Measurements from ENCODE around the gene CBLN4. TPM values are rescaled to one million over a fixed set of nuclear protein-coding genes. Genes with fewer than 3 reads are reported as not detected.

Gene CBLN4
- total RNA-seq, 1 experiment from 2014 or later: not detected

DNA sequence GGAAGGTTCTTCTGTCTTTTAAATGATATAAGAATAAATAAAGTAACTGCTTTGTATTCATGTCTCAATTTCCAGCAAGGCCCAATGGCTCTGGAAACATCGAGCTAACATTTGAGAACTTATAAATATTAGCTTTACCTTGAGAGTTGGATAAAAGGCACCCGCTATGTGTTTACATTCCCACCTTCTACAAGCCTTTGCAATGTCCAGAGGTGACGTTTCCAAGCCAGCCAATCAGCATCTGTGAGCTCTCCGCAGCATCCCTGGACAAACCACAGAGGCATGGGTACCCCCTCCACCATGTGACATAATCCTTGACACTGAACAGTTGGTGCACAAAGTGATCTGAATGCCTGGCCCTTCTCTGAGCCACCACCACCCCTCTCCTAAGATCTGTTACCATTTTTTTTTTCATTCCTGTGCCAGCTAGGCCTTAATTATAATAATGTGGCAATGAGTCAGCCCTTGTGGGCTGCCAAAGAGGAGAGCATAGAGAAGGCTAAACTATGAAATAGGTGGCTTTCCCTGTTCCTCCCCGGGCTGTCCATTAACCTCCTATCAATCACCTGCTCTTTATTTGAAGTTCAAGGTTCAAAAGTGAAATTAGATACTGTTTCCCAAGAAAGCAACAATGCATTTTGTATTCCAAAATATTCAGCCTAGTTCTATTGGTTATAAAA is 4.1 kb downstream of the CBLN4 start:
- H3K4me3 ChIP-seq (ENCODE audit: low read depth, low read length, poor library complexity, severe bottlenecking): no peak overlapping the region
- intact Hi-C loops (cut with micrococcal nuclease; ENCODE audit: unreplicated experiment): loop anchor here (5.0 kb wide), 1 partner anchor 169 kb away; no protein-coding TSS in a partner anchor
- no peaks in the 10 kb centered on the region for H3K4me1 ChIP-seq (ENCODE audit: insufficient read depth, low read length, poor library complexity, severe bottlenecking)
- peaks cover 12% of the 10 kb centered on the region for H3K9me3 ChIP-seq (ENCODE audit: low read depth, low read length, poor library complexity, severe bottlenecking)
- no peak for DNase-seq (ENCODE audit: low spot score)
- no TSS peak for BruUV-seq (replicated peaks)
- no peaks in the 10 kb centered on the region for H3K27me3 ChIP-seq (replicated peaks; ENCODE audit: insufficient read depth, low read depth, low read length, poor library complexity)
- ChIA-PET CTCF (no interaction called here), POLR2A (ENCODE audit: low non-redundant PET) (no interaction called here)
- TF ChIP-seq EZH2 (IDR thresholded peaks at IDR 0.05; ENCODE audit: borderline replicate concordance, low read depth, low read length, poor library complexity, severe bottlenecking): no peak
- TF ChIP-seq, protein P1, sequence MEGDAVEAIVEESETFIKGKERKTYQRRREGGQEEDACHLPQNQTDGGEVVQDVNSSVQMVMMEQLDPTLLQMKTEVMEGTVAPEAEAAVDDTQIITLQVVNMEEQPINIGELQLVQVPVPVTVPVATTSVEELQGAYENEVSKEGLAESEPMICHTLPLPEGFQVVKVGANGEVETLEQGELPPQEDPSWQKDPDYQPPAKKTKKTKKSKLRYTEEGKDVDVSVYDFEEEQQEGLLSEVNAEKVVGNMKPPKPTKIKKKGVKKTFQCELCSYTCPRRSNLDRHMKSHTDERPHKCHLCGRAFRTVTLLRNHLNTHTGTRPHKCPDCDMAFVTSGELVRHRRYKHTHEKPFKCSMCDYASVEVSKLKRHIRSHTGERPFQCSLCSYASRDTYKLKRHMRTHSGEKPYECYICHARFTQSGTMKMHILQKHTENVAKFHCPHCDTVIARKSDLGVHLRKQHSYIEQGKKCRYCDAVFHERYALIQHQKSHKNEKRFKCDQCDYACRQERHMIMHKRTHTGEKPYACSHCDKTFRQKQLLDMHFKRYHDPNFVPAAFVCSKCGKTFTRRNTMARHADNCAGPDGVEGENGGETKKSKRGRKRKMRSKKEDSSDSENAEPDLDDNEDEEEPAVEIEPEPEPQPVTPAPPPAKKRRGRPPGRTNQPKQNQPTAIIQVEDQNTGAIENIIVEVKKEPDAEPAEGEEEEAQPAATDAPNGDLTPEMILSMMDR (conservative IDR thresholded peaks at IDR 0.05; ENCODE audit: low read depth, low read length): no peak
- no peak overlapping the region for H3K27ac ChIP-seq (ENCODE audit: low read depth, low read length, poor library complexity, severe bottlenecking)
- no peaks in the 10 kb centered on the region for H3K36me3 ChIP-seq (ENCODE audit: insufficient read depth, low read length, poor library complexity, severe bottlenecking)

DNA sequence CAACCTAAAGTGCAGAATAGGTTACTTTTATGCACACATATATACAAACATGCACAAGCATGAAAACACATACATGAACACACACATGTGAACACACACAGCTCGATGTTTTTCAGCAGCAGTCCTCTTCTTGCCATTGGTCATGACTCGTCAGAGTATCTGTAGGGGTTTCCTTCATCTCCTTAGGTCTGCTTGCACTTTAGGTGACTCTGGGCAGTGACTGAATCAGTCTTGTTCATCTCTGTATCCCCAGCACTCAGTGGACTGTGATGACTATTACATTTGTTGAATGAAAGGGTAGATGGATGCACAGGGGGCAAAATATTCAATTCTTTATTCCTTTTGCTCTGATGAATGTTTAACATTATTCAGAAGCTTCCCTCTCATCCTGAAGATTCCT is 26.8 kb downstream of the CBLN4 start:
- POLR2A ChIA-PET (ENCODE audit: low non-redundant PET): no interaction called here
- peaks cover 13% of the 10 kb centered on the region for H3K9me3 ChIP-seq (ENCODE audit: low read depth, low read length, poor library complexity, severe bottlenecking)

DNA sequence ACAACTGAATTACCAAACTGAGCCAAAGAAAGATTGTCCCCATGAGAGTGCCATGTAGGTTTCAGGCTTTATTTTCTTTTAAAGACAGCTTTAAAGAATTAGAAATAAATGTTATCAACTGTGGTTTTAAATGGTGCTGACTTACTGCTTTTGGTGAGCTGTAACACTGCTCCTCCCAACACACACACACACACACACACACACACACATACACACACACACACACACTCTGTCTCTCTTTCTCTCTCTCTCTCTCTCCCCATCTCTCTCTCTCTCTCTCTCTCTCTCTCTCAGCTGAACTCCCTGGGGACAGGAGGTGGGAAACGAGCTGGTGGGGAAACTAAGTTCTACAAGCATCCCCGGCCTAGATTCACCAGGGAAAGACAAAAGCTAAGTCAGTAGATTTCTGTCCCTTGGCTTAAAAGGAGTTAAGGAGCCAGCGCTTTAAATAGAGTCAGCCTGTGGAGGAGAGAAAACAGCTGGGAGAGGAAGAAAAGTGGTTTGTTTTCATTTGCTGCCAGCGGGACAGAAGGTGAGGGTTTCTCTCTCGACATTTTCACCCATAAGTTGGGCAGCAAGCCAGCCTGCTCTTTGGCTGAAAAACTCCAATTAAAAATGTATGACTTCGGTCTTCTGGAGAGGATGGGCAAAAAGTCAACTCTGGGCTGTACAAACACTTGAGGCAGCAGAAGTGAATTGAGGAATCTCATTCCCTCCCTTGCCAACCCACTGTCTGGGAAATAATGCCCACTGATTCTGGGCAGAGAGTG is 27.4 kb downstream of the CBLN4 start:
- Histone ChIP-seq H3K4me3 (ENCODE audit: low read depth, low read length, poor library complexity, severe bottlenecking) (no peak overlapping the region), H3K9me3 (ENCODE audit: low read depth, low read length, poor library complexity, severe bottlenecking) (peaks cover 10% of the 10 kb centered on the region), H3K36me3 (ENCODE audit: insufficient read depth, low read length, poor library complexity, severe bottlenecking) (no peaks in the 10 kb centered on the region), H3K4me1 (ENCODE audit: insufficient read depth, low read length, poor library complexity, severe bottlenecking) (no peaks in the 10 kb centered on the region), H3K27me3 (replicated peaks; ENCODE audit: insufficient read depth, low read depth, low read length, poor library complexity) (no peaks in the 10 kb centered on the region), H3K27ac (ENCODE audit: low read depth, low read length, poor library complexity, severe bottlenecking) (no peak overlapping the region)
- ChIA-PET CTCF (no interaction called here), POLR2A (ENCODE audit: low non-redundant PET) (no interaction called here)
- TF ChIP-seq, protein P1 (conservative IDR thresholded peaks at IDR 0.05; ENCODE audit: low read depth, low read length): no peak
- no peak for TF ChIP-seq EZH2 (IDR thresholded peaks at IDR 0.05; ENCODE audit: borderline replicate concordance, low read depth, low read length, poor library complexity, severe bottlenecking)
- BruUV-seq (replicated peaks): no TSS peak
- no peak for DNase-seq (ENCODE audit: low spot score)
- intact Hi-C loops (cut with micrococcal nuclease; ENCODE audit: unreplicated experiment): no loop called here

More for the DNA sequence above, 26.8 kb downstream of the CBLN4 start:
- CTCF ChIA-PET: no interaction called here
- DNase-seq (ENCODE audit: low spot score): no peak
- Histone ChIP-seq H3K4me1 (ENCODE audit: insufficient read depth, low read length, poor library complexity, severe bottlenecking) (no peaks in the 10 kb centered on the region), H3K4me3 (ENCODE audit: low read depth, low read length, poor library complexity, severe bottlenecking) (no peak overlapping the region), H3K36me3 (ENCODE audit: insufficient read depth, low read length, poor library complexity, severe bottlenecking) (no peaks in the 10 kb centered on the region), H3K27ac (ENCODE audit: low read depth, low read length, poor library complexity, severe bottlenecking) (no peak overlapping the region), H3K27me3 (replicated peaks; ENCODE audit: insufficient read depth, low read depth, low read length, poor library complexity) (no peaks in the 10 kb centered on the region)
- BruUV-seq (replicated peaks): no TSS peak
- no peak for TF ChIP-seq EZH2 (IDR thresholded peaks at IDR 0.05; ENCODE audit: borderline replicate concordance, low read depth, low read length, poor library complexity, severe bottlenecking)
- TF ChIP-seq, protein P1 (conservative IDR thresholded peaks at IDR 0.05; ENCODE audit: low read depth, low read length): no peak
- intact Hi-C loops (cut with micrococcal nuclease; ENCODE audit: unreplicated experiment): no loop called here

Measured in A673 (cell line).